Pulmonary artery endothelial cell (primary cell): ENCODE measurements around the gene CUEDC2. TPM values are rescaled to one million over a fixed set of nuclear protein-coding genes. Genes with fewer than 3 reads are reported as not detected.

Experiments
- DNase-seq: peaks from one replicate; pipeline ENCODE4 v3.0.0-alpha.2; 2011; ENCODE audit warnings: low read depth, low spot score
- total RNA-seq: library from RNA; depleted of rRNA; stranded (reverse); fragments of >200 nt; gene quantifications from 2 replicates; pipeline ENCODE4 v1.2.3, GENCODE V29; 2014

CUEDC2 gene
- total RNA-seq, 1 donor from 2014 or later: 55.8 TPM

DNA sequence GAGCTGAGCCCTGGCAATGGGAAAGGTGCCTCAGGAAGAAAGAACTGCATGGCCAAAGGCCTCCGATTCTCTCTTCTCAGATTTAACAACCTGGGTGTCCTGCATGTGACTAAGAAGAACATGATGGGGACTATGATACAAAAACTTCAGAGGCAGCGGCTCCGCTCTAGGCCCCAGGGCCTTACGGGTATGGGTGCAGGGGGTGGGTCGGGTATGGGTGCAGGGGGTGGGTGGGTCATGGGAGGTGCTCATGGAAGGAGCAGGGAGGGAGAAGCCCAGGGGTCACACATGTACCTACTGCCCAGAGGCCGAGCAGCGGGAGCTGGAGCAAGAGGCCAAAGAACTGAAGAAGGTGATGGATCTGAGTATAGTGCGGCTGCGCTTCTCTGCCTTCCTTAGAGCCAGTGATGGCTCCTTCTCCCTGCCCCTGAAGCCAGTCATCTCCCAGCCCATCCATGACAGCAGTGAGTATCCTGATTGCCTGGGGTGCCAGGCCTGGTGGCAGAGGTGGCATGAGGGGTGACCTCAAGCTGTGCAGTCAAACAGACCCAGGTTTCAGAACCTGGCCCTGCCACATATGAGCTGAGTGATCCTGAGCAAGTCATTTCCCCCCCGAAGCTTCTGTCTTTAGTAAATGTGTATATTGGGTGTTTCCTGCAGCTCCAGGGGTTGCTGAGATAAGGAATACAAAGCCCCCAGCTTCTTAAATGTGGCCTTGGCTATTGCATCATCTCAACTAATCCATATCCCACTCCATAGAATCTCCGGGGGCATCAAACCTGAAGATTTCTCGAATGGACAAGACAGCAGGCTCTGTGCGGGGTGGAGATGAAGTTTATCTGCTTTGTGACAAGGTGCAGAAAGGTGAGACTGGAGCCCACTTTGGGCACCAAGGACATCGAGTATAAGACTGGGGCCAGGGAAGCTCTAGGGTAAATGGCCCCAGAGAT lies 34.9 kb downstream of the CUEDC2 start:
- DNase-seq: no peak

DNA sequence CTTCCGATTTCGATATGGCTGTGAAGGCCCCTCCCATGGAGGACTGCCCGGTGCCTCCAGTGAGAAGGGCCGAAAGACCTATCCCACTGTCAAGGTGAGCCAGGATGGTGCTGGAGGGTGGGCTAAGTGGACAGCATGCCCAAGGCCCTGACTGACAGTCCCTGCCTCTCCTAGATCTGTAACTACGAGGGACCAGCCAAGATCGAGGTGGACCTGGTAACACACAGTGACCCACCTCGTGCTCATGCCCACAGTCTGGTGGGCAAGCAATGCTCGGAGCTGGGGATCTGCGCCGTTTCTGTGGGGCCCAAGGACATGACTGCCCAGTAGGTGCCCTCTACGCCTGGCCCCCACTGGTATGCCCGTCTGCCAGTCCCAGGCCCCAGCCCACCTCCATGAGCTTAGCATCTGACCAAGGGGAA lies 35.6 kb downstream of the CUEDC2 start:
- DNase-seq: no peak

- no peak for DNase-seq
Observed at GRCh38 chr10:102396317-102396650, 36.1 kb downstream of the CUEDC2 start.

DNA sequence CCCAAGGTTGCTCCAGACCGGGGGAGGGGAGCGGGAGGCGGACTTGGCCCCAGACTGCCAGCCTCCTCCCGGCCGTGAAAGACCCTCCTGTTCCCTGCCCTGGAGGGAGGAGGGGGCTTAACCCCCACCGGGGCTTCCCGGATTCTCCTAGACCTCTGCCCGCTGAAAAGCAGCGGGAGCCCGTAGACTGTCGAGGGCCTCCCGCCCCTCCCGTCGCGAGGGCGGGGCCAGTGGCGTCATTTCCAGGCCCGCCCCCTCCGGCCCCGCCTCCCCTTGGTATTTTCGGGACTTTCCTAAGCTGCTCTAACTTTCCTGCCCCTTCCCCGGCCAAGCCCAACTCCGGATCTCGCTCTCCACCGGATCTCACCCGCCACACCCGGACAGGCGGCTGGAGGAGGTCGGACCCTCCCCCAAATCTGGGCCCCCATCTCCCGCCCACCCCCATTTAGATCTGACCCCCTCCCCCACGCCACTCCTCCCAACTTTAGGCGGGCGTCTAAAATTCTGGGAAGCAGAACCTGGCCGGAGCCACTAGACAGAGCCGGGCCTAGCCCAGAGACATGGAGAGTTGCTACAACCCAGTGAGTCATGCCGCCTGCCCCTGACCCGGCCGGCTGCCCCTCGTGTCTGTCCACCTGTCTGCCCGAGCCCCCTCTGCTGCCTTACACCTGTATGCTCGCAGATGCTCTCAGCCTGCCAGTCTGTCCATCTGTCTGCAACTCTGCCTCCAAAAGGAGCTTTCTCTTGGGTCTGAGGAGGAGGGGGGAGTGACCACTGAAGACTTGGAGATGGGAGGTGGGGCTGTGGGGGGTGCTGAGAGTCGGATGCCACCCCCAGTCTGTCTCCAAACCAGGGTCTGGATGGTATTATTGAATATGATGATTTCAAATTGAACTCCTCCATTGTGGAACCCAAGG lies 36.7 kb downstream of the CUEDC2 start, which contains the start of gene NFKB2:
Gene NFKB2 (plus strand): TSS at position 306 of the 917 bp plus-strand sequence. CDS start 255 bp downstream, at position 561.
- DNase-seq: peak; percentile 60

DNA sequence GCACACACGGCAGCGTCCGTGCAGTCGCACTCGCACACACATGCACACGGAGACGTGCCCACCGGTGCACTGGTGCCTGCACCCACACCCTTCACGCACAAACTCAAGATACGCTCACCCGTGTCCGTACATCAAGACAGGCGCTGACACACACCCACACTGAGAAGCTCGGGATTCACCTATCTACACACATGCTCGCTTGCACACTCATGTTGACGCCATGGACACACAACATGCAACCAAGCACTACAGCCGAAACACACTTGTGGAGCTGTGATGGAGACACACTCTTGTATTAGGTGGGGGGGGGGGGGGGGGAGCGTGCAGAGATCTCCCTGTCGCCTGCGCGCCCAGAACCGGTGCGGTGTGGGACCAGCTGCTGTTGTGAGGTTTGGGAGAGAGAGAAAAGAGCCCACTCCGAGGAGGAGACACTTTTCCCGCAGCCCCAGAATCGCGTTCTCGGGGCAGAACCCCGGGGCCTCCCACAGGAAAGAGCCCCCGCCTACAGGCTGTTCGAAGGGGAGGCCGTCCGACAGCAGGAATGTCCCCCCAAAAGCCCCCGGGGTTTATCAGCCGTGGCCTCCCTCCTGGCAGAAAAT lies 37.5 kb downstream of the CUEDC2 start:
- no peak for DNase-seq

GRCh38 chr10:102394079-102394800 lies 38.1 kb downstream of the CUEDC2 start:
- peak; percentile 59 for DNase-seq

DNA sequence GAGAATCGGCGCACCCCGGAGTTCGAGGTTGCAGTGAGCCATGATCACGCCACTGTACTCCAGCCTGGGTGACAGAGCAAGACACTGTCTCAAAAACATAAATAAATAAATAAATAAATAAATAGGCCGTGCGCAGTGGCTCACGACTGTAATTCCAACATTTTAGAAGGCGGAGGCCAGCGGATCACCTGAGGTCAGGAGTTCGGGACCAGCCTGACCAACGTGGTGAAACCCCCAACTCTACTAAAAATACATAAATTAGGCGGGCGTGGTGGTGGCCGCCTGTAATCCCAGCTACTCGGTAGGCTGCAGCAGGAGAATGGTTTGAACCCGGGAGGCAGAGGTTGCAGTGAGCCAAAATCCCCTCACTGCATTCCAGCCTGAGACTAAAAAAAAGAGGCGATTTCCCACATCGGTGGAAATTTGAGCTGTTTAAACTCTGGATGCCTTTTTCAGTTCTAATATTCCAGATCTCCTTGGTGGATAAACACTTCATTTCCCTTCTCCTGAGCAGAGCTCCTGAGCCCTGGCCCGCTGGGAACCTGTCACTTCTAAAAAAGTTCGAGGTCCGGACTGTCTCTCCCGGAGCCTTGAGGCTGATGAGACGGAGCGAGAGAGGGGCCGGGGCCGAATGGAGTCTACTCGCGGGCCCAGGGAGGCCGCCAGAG lies 38.8 kb downstream of the CUEDC2 start:
- no peak for DNase-seq

DNA sequence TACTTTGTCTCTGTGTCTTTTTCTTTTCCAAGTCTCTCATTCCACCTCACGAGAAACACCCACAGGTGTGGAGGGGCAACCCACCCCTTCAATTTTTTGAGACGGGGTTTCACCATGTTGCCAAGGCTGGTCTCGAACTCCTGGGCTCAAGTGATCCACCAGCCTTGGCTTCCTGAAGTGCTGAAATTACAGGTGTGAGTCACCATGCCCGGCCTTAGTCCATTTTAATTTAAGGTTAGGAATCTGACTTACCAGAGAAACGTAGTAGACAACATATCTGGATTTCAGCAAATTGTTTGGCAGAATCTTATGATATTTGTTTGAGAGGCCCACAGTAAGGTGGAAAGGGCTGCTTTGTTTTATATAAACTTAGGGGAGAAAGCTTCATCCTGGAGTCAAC lies 40.1 kb downstream of the CUEDC2 start:
- DNase-seq: no peak

DNA sequence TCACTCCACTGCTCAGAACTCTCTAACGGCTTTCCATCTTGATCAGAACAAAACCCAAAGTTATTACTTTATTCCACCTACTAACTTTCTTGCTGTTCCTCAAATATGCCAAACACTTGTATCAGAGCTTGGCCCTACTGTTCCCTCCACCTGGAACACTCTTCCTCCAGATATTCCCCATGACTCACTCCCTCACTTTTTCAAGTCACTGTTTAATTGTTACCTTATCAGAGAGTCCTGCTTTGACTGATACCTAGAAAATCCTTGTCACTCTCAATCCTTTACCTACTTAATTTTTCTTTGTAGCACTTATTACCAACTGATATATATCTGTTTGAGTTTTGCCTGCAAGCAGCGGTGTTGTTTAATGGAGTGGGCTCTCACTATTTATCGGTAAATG lies 42.5 kb downstream of the CUEDC2 start:
- DNase-seq: no peak

DNA sequence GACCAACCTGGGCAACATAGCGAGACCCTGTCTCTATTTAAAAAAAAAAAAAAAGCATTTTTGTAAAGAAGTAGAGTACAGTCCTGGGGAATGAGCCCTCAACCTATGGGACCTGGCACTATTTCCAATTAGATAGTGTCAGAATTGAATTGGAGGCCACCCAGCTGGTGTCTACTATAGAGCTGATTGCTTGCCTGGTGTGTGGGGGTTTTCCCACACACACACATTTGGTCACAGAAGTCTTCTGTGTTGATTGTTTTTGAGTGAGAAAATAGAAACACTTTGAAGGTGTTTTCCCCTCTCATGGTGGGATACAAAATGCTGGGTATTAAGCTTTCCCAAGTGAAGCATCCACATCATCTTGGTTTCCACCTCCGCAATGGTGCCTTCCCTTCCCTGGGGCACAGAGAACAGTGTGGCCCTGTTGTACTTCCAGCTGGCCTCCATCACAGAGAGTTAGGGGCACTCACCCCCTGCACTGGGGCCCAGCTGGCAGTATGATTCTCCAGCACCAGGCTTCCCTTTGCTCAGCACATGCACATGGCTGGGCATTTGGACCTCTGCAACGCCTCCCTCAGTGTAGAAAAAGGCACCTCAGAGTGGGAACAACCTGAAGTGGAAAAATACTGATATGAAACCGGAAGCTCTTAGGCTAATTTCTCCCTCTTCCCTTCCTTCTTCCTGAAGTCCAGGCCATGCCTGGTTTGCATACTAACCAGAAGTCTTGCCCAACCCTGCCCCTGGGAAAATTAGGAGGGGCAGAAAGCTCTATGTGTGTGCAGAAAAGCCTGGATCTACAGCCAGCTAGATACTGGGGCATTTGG lies 47.6 kb downstream of the CUEDC2 start:
- DNase-seq: no peak

- no peak for DNase-seq
Observed at GRCh38 chr10:102384053-102384452, 48.3 kb downstream of the CUEDC2 start.

DNA sequence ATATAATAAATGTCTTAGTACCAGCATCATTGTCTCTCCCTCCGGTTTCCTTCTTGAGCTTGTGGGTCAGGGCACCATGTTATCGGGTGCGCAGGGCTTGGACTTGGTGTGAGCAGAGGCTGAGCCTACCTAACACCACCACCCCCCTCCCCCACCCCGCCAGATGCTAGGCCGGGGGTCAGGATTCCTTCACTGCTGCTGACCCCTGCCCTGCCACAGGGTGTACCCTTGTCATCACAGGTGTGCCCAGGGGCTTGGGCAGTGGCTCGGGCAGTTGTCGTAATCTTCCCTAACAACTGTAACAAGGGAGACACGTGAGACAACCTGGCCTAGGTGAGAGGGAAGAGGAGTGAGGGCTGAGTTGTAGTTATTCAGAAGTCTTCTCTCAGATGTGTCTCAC lies 49.5 kb downstream of the CUEDC2 start:
- DNase-seq: no peak

- no peak for DNase-seq
Observed at GRCh38 chr10:102381983-102382382, 50.4 kb downstream of the CUEDC2 start.

DNA sequence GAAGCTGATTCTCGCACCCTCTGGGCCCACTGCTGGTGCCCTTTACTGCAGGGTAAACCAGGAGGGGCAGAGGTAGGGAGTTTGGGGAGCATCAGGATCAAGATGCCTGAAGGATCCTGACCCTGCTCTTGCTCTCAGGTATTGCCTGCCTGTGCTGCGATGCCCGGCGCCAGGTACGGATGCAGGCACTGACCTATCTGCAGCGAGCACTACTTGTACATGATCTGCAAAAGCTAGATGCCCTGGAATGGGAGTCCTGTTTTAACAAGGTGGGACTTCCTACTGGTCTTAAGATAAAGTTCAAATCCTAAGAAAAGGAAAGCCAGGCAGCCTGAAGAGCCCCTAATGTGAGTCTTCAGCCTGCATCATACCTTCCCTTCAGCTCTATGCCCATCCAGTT lies 53.0 kb downstream of the CUEDC2 start:
- no peak for DNase-seq

- DNase-seq: no peak
Observed at GRCh38 chr10:102376901-102377300, 55.5 kb downstream of the CUEDC2 start.

GRCh38 chr10:102375867-102376266 lies 56.5 kb downstream of the CUEDC2 start:
- DNase-seq: no peak

GRCh38 chr10:102375250-102375649 lies 57.1 kb downstream of the CUEDC2 start:
- DNase-seq: no peak
